HEK293 (cell line): ENCODE data around the gene CTNNA2.

Source experiments
- CTCF ChIA-PET: fragments of 350-600 bp; formaldehyde crosslinking; extraction: SDS; loops from one replicate; lab custom pipeline; 2021; ENCODE audit warnings: antibody characterized with exemption; lab: Yijun Ruan, JAX
- POLR2A ChIA-PET: fragments of 300-600 bp; formaldehyde crosslinking; extraction: SDS; loops from one replicate; lab custom pipeline; 2020; ENCODE audit warnings: antibody characterized with exemption, inconsistent platforms; lab: Yijun Ruan, JAX
- H3K27ac ChIP-seq: fragments of 200-500 bp; sonication (Bioruptor generic); 2 replicates; pipeline ENCODE4 v1.5.1; 2014; ENCODE audit warnings: low read depth, low read length, control low read depth, inconsistent platforms; ENCODE audit errors: extremely low read depth
- H3K36me3 ChIP-seq, 2 experiments: fragments of 200-500 bp in 1 of 2; sonication (Bioruptor generic) in 1 of 2; 1 replicate in 1 of 2; 2 replicates in 1 of 2; pipeline ENCODE4 v1.5.1; 2014 to 2017; ENCODE audit warnings: inconsistent platforms in 2 of 2, low read length in 2 of 2; ENCODE audit not compliant: control insufficient read depth in 2 of 2, insufficient read depth in 1 of 2
- H3K4me1 ChIP-seq: fragments of 200-500 bp; sonication (Bioruptor generic); 2 replicates; pipeline ENCODE4 v1.5.1; 2014; ENCODE audit warnings: mild to moderate bottlenecking, low read length, inconsistent platforms; ENCODE audit not compliant: control insufficient read depth, insufficient read depth
- H3K4me3 ChIP-seq: 2 replicates; pipeline ENCODE4 v1.5.1; 2011; ENCODE audit warnings: low read depth, mild to moderate bottlenecking, control low read depth, low read length, moderate library complexity
- H3K9me3 ChIP-seq: fragments of 200-500 bp; sonication (Bioruptor generic); 2 replicates; pipeline ENCODE4 v1.5.1; 2014; ENCODE audit warnings: low read depth, low read length, inconsistent platforms; ENCODE audit not compliant: control insufficient read depth, insufficient read depth
- CTCF ChIP-seq: fragments of 450-650 bp; formaldehyde crosslinking; IDR thresholded peaks from 2 replicates; pipeline ENCODE4 v1.5.1; 2016; ENCODE audit warnings: missing biosample characterization, missing genetic modification characterization
- EGR2 ChIP-seq: fragments of 450-650 bp; formaldehyde crosslinking; IDR thresholded peaks from 2 replicates; pipeline ENCODE4 v1.5.1; 2016; ENCODE audit warnings: low read depth, missing biosample characterization, missing genetic modification characterization
- GLI2 ChIP-seq: fragments of 450-650 bp; formaldehyde crosslinking; IDR thresholded peaks from 2 replicates; pipeline ENCODE4; 2017; ENCODE audit warnings: missing biosample characterization, missing genetic modification characterization, low read depth, borderline replicate concordance
- KLF7 ChIP-seq: fragments of 450-650 bp; formaldehyde crosslinking; IDR thresholded peaks from 2 replicates; pipeline ENCODE4 v1.5.1; 2016; ENCODE audit warnings: missing biosample characterization, missing genetic modification characterization, borderline replicate concordance
- SP3 ChIP-seq: fragments of 450-650 bp; formaldehyde crosslinking; IDR thresholded peaks from 2 replicates; pipeline ENCODE4 v1.5.1; 2016; ENCODE audit warnings: missing biosample characterization, missing genetic modification characterization
- ZBTB8A ChIP-seq: fragments of 450-650 bp; formaldehyde crosslinking; IDR thresholded peaks from 2 replicates; pipeline ENCODE4 v1.5.1; 2016; ENCODE audit warnings: missing biosample characterization, missing genetic modification characterization
- ZFP37 ChIP-seq: fragments of 450-650 bp; formaldehyde crosslinking; IDR thresholded peaks from 2 replicates; pipeline ENCODE4 v1.5.1; 2016; ENCODE audit warnings: missing biosample characterization, missing genetic modification characterization
- ZNF138 ChIP-seq: fragments of 450-650 bp; formaldehyde crosslinking; IDR thresholded peaks from 2 replicates; pipeline ENCODE4 v1.5.1; 2016; ENCODE audit warnings: missing biosample characterization, missing genetic modification characterization, borderline replicate concordance
- ZNF2 ChIP-seq: fragments of 450-650 bp; formaldehyde crosslinking; IDR thresholded peaks from 2 replicates; pipeline ENCODE4 v1.5.1; 2016; ENCODE audit warnings: missing biosample characterization, missing genetic modification characterization
- ZNF23 ChIP-seq: fragments of 450-650 bp; formaldehyde crosslinking; IDR thresholded peaks from 2 replicates; pipeline ENCODE4 v1.5.1; 2016; ENCODE audit warnings: missing biosample characterization, missing genetic modification characterization, borderline replicate concordance
- ZNF239 ChIP-seq: fragments of 450-650 bp; formaldehyde crosslinking; IDR thresholded peaks from 2 replicates; pipeline ENCODE4 v1.5.1; 2016; ENCODE audit warnings: missing biosample characterization, missing genetic modification characterization
- ZNF362 ChIP-seq: fragments of 450-650 bp; formaldehyde crosslinking; IDR thresholded peaks from 2 replicates; pipeline ENCODE4 v1.5.1; 2016; ENCODE audit warnings: missing biosample characterization, missing genetic modification characterization
- ZNF391 ChIP-seq: fragments of 450-650 bp; formaldehyde crosslinking; IDR thresholded peaks from 2 replicates; pipeline ENCODE4 v1.5.1; 2016; ENCODE audit warnings: low read depth, missing biosample characterization, missing genetic modification characterization, borderline replicate concordance
- ZNF423 ChIP-seq: fragments of 450-650 bp; formaldehyde crosslinking; IDR thresholded peaks from 2 replicates; pipeline ENCODE4 v1.5.1; 2016; ENCODE audit warnings: missing biosample characterization, missing genetic modification characterization
- ZNF426 ChIP-seq: fragments of 450-650 bp; formaldehyde crosslinking; IDR thresholded peaks from 2 replicates; pipeline ENCODE4 v1.5.1; 2017; ENCODE audit warnings: missing biosample characterization, missing genetic modification characterization, mild to moderate bottlenecking, inconsistent platforms, moderate library complexity
- ZNF530 ChIP-seq: fragments of 450-650 bp; formaldehyde crosslinking; IDR thresholded peaks from 2 replicates; pipeline ENCODE4 v1.5.1; 2016; ENCODE audit warnings: low read depth, missing biosample characterization, missing genetic modification characterization
- ZNF544 ChIP-seq: fragments of 450-650 bp; formaldehyde crosslinking; IDR thresholded peaks from 2 replicates; pipeline ENCODE4 v1.5.0; 2017; ENCODE audit warnings: missing biosample characterization, missing genetic modification characterization
- ZNF560 ChIP-seq: fragments of 450-650 bp; formaldehyde crosslinking; IDR thresholded peaks from 2 replicates; pipeline ENCODE4 v1.5.1; 2017; ENCODE audit warnings: missing biosample characterization, missing genetic modification characterization, borderline replicate concordance
- ZNF580 ChIP-seq: fragments of 450-650 bp; formaldehyde crosslinking; IDR thresholded peaks from 2 replicates; pipeline ENCODE4 v1.5.1; 2016; ENCODE audit warnings: missing biosample characterization, missing genetic modification characterization
- ZNF610 ChIP-seq: fragments of 450-650 bp; formaldehyde crosslinking; IDR thresholded peaks from 2 replicates; pipeline ENCODE4 v1.5.1; 2016; ENCODE audit warnings: missing biosample characterization, missing genetic modification characterization, borderline replicate concordance
- ZNF624 ChIP-seq: fragments of 450-650 bp; formaldehyde crosslinking; IDR thresholded peaks from 2 replicates; pipeline ENCODE4 v1.5.1; 2017; ENCODE audit warnings: missing biosample characterization, missing genetic modification characterization
- ZNF639 ChIP-seq: fragments of 450-650 bp; formaldehyde crosslinking; IDR thresholded peaks from 2 replicates; pipeline ENCODE4 v1.5.1; 2016; ENCODE audit warnings: missing biosample characterization, missing genetic modification characterization
- ZNF677 ChIP-seq: fragments of 450-650 bp; IDR thresholded peaks from 2 replicates; pipeline ENCODE4 v1.5.0; 2018; ENCODE audit warnings: missing biosample characterization, mild to moderate bottlenecking, missing genetic modification characterization, moderate library complexity
- ZNF701 ChIP-seq: fragments of 450-650 bp; formaldehyde crosslinking; IDR thresholded peaks from 2 replicates; pipeline ENCODE4 v1.5.1; 2016; ENCODE audit warnings: missing biosample characterization, missing genetic modification characterization
- ZNF791 ChIP-seq: fragments of 450-650 bp; formaldehyde crosslinking; IDR thresholded peaks from 2 replicates; pipeline ENCODE4 v1.5.1; 2016; ENCODE audit warnings: missing biosample characterization, missing genetic modification characterization
- ZSCAN16 ChIP-seq: fragments of 450-650 bp; formaldehyde crosslinking; IDR thresholded peaks from 2 replicates; pipeline ENCODE4 v1.5.1; 2016; ENCODE audit warnings: missing biosample characterization, missing genetic modification characterization
- ZSCAN4 ChIP-seq: fragments of 450-650 bp; formaldehyde crosslinking; IDR thresholded peaks from 2 replicates; pipeline ENCODE4 v1.5.1; 2017; ENCODE audit warnings: missing biosample characterization, missing genetic modification characterization

CTNNA2 gene

GRCh38 chr2:79529636-79530035 is 16.8 kb downstream of the CTNNA2 start:
- H3K36me3 ChIP-seq, result no peaks in the 10 kb centered on the region
- POLR2A ChIA-PET, result no interaction called here
- CTCF ChIA-PET, result interaction anchor here (1.1 to 1.5 kb wide), 2 partner anchors 10 to 13 kb away, joined by 3 to 5 read pairs; no protein-coding TSS in a partner anchor
- no peaks in the 10 kb centered on the region for H3K9me3 ChIP-seq
- no peak overlapping the region for H3K27ac ChIP-seq
- no peaks in the 10 kb centered on the region for H3K4me1 ChIP-seq
- no peak for TF ChIP-seq ZNF391 (tag by site-specific recombination)
- no peak for TF ChIP-seq EGR2 (tag by site-specific recombination)
- no peak for TF ChIP-seq ZSCAN4
- TF ChIP-seq KLF7 (tag by site-specific recombination), result no peak
- TF ChIP-seq ZNF639 (tag by site-specific recombination), result no peak
- TF ChIP-seq ZNF362 (tag by site-specific recombination), result no peak
- TF ChIP-seq ZNF701 (tag by site-specific recombination), result no peak
- TF ChIP-seq CTCF, result no peak
- no peak for TF ChIP-seq ZNF560
- TF ChIP-seq, all 188 proteins: peak for 0
- H3K4me3 ChIP-seq, result no peak overlapping the region

- TF ChIP-seq ZBTB8A (tag by site-specific recombination) (no peak), ZNF530 (tag by site-specific recombination) (no peak), GLI2 (no peak), ZNF791 (no peak), ZNF624 (tag by site-specific recombination) (no peak), ZNF677 (no peak), ZNF423 (no peak), EGR2 (tag by site-specific recombination) (no peak), ZFP37 (tag by site-specific recombination) (no peak), ZSCAN16 (tag by site-specific recombination) (no peak), ZNF426 (tag by site-specific recombination) (no peak), ZNF610 (tag by site-specific recombination) (no peak), ZNF138 (tag by site-specific recombination) (no peak), ZNF23 (tag by site-specific recombination) (no peak), ZNF239 (no peak), ZNF544 (tag by site-specific recombination) (no peak), ZNF580 (tag by site-specific recombination) (no peak), ZNF2 (no peak), SP3 (tag by site-specific recombination) (no peak)
- ChIA-PET CTCF (interaction anchor here (1.5 kb wide), 1 partner anchor 12 kb away, joined by 3 read pairs; no protein-coding TSS in a partner anchor), POLR2A (no interaction called here)
- Histone ChIP-seq H3K4me3 (no peak overlapping the region), H3K4me1 (no peaks in the 10 kb centered on the region), H3K36me3 (no peaks in the 10 kb centered on the region), H3K9me3 (no peaks in the 10 kb centered on the region), H3K27ac (no peak overlapping the region)
Measured at GRCh38 chr2:79530443-79530842, 17.6 kb downstream of the CTNNA2 start.
